ENCODE results near the gene SLC13A4. TPM values are rescaled to one million over a fixed set of nuclear protein-coding genes. Genes with fewer than 3 reads are reported as not detected.

Gene SLC13A4
- total RNA-seq, 4 donors from 2014 or later: not detected

DNA sequence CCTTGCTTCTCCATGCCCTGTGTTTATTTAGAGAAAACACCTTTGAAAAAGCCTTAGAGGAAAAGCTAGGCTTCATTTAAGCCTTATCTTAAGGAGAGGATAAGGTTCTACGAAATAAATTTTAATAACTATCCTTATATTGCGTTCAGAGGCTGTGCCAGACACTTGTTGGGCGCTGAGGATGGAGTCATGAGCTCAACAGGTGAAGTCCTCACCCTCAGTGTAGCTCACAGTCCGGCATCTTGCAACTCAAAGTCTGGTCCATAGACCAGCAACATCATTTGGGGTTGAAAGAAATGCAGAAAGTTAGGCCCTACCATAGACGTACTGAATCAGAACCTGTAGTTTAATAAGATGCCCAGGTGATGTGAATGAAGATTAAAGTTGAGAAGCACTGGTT lies 69.4 kb downstream of the SLC13A4 start:
- no peak for DNase-seq (ENCODE audit: extremely low spot score)
- no peaks in the 10 kb centered on the region for H3K36me3 ChIP-seq
- TF ChIP-seq, protein P1, sequence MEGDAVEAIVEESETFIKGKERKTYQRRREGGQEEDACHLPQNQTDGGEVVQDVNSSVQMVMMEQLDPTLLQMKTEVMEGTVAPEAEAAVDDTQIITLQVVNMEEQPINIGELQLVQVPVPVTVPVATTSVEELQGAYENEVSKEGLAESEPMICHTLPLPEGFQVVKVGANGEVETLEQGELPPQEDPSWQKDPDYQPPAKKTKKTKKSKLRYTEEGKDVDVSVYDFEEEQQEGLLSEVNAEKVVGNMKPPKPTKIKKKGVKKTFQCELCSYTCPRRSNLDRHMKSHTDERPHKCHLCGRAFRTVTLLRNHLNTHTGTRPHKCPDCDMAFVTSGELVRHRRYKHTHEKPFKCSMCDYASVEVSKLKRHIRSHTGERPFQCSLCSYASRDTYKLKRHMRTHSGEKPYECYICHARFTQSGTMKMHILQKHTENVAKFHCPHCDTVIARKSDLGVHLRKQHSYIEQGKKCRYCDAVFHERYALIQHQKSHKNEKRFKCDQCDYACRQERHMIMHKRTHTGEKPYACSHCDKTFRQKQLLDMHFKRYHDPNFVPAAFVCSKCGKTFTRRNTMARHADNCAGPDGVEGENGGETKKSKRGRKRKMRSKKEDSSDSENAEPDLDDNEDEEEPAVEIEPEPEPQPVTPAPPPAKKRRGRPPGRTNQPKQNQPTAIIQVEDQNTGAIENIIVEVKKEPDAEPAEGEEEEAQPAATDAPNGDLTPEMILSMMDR (IDR thresholded peaks at IDR 0.05): no peak

DNA sequence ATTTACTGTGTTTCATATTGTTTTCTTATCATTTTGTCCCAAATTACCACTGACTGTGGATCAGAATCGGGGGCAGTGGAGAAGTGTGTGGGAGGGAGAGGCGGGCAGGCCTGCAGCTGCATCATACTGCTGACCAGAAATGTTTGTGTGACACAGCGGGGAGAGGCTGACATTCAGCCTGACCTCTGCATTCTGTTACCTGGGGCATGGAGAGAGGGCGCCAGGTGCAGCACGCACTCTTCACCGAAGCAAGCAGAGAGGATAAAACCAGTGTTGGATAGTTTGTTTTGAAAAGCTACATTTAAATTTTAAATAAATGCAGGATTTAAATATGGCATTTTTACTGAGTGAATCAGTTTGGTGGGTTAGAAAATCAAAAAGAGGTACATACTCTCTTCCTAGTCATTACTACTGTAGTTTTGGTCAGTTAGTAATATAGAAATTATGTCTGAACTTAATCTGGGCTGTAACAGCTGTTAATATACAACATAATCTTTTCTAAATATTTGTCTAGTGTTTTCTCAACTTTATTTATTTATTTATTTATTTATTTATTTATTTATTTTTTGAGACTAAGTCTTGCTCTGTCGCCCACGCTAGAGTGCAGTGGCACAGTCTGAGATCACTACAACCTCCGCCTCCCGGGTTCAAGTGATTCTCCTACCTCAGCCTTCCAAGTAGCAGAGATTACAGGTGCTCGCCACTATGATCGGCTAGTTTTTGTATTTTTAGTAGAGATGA lies 74.5 kb downstream of the SLC13A4 start:
- no peaks in the 10 kb centered on the region for H3K27me3 ChIP-seq
- TF ChIP-seq EP300 (IDR thresholded peaks at IDR 0.05) (no peak), POLR2A (IDR thresholded peaks at IDR 0.05; ENCODE audit: low read depth) (no peak), POLR2AphosphoS5 (IDR thresholded peaks at IDR 0.05) (no peak)
- TF ChIP-seq, protein P1 (IDR thresholded peaks at IDR 0.05): no peak
- intact Hi-C loops (cut with DNase I): no loop called here
- H3K4me1 ChIP-seq: no peaks in the 10 kb centered on the region
- WGBS: 94% methylated on average over 12 of the region's 12 CpGs
- H3K27ac ChIP-seq (replicated peaks in 1 of 4): no peak overlapping the region
- H3K4me3 ChIP-seq: no peak overlapping the region
- no peaks in the 10 kb centered on the region for H3K9me3 ChIP-seq
- H3K36me3 ChIP-seq: peaks cover 0 to 18% (median 6%) of the 10 kb centered on the region in 4 donors
- no peak for DNase-seq (ENCODE audit: extremely low spot score)

More for the DNA sequence above, 69.4 kb downstream of the SLC13A4 start:
- H3K9me3 ChIP-seq: no peaks in the 10 kb centered on the region
- no peak overlapping the region for H3K27ac ChIP-seq (replicated peaks in 1 of 4)
- no peak overlapping the region for H3K4me3 ChIP-seq
- H3K27me3 ChIP-seq: no peaks in the 10 kb centered on the region
- 91% methylated on average over 5 of the region's 5 CpGs for WGBS
- H3K4me1 ChIP-seq: peaks cover 13 to 15% (median 14%) of the 10 kb centered on the region in 4 donors
- intact Hi-C loops (cut with DNase I): no loop called here

DNA sequence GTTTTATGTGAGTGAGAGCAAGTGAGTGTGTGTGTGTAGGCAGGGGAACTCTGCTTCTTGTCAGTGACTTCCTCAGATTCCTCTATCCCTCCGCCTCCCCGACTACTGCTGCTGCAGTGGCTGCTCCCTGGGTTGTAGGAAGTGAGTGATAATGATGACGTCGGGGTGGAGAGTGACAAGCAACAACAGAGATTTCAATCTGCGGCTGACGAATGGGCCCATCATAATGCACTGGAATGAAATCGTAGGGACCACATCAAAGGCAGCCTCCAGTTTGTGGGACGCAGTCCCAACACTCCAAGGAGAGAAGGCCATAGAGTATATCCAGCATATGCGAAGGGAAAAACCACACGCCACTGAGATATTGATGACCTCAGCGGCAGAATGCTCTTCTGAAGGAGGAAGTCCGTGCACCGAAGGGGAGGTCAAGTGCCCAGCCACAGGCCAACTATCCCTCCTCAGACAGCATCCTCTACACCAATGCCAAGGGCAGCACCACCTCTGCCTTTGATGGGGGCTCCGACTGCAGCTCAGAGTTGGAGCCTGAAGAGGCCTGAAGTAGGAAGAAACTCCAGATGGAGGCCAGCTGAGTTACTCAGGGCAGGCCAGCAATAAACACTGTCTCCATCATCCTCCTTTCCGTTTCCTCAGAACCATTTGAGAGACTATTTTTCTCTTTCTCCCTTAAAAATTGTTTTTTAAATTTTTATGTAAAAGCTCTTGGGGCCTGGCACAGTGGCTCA lies 77.0 kb downstream of the SLC13A4 start:
- Histone ChIP-seq H3K27ac (replicated peaks in 1 of 4) (peak overlapping the region in 1 of 4 donors; percentile 16), H3K9me3 (no peaks in the 10 kb centered on the region), H3K36me3 (peaks cover 4 to 42% (median 21%) of the 10 kb centered on the region in 4 donors), H3K27me3 (no peaks in the 10 kb centered on the region), H3K4me1 (no peaks in the 10 kb centered on the region), H3K4me3 (no peak overlapping the region)
- no peak for DNase-seq (ENCODE audit: extremely low spot score)
- WGBS: 74% methylated on average over 14 of the region's 15 CpGs
- TF ChIP-seq, protein P1 (IDR thresholded peaks at IDR 0.05): no peak
- TF ChIP-seq EP300 (IDR thresholded peaks at IDR 0.05): no peak
- TF ChIP-seq POLR2A (IDR thresholded peaks at IDR 0.05; ENCODE audit: low read depth): no peak
- no peak for TF ChIP-seq POLR2AphosphoS5 (IDR thresholded peaks at IDR 0.05)
- intact Hi-C loops (cut with DNase I): no loop called here

DNA sequence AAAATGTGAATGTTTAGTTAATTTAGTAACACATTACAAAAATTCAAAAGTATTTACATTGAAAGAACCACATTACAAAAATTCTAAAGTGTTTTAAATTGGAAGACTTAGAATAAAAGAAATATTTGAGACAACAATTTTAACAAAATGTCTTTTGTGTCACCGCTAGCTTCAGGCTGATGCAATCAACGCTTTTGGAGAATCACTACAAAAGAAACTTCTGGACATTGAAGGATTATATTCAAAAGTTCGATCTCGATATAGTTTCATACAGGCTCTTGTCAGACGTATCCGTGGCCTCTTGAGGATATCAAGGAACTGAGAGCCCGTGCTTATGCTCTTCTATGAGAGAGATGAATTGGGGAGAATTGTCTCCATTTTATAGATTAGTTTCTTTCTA lies 79.8 kb downstream of the SLC13A4 start:
- TF ChIP-seq POLR2AphosphoS5 (IDR thresholded peaks at IDR 0.05) (no peak), EP300 (IDR thresholded peaks at IDR 0.05) (no peak)
- Histone ChIP-seq H3K36me3 (peaks cover 4 to 69% (median 42%) of the 10 kb centered on the region in 4 donors), H3K27ac (replicated peaks in 1 of 4) (no peak overlapping the region), H3K27me3 (no peaks in the 10 kb centered on the region), H3K9me3 (no peaks in the 10 kb centered on the region), H3K4me1 (peaks cover 0 to 5% (median 4%) of the 10 kb centered on the region in 4 donors), H3K4me3 (no peak overlapping the region)
- 89% methylated on average over 7 of the region's 7 CpGs for WGBS
- intact Hi-C loops (cut with DNase I): no loop called here
- DNase-seq (ENCODE audit: extremely low spot score): no peak

DNA sequence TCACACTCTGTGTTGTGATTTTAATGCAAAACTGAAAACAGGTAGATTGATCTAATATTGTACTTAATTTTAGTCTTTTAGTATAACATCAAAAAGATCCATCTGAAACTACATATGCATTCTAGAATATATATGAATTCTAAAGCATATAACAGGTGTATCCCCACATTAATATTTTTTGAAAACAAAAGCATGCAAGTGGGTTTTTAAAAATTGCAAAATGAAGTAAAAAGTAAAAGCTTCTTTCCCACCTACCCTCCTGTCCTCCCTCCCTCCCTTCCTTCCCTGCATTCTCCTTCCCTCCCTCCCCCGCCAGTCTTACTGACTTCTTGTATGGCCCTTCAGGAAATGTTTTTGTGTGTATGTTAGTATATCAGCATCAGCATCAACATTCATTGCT lies 80.2 kb downstream of the SLC13A4 start:
- H3K36me3 ChIP-seq: peaks cover 7 to 73% (median 47%) of the 10 kb centered on the region in 4 donors

More for the DNA sequence above, 80.2 kb downstream of the SLC13A4 start:
- H3K27me3 ChIP-seq: no peaks in the 10 kb centered on the region
- TF ChIP-seq POLR2AphosphoS5 (IDR thresholded peaks at IDR 0.05) (no peak), POLR2A (IDR thresholded peaks at IDR 0.05; ENCODE audit: low read depth) (no peak), EP300 (IDR thresholded peaks at IDR 0.05) (no peak)
- TF ChIP-seq, protein P1 (IDR thresholded peaks at IDR 0.05): no peak
- H3K4me1 ChIP-seq: peaks cover 0 to 5% (median 4%) of the 10 kb centered on the region in 4 donors
- no peak overlapping the region for H3K4me3 ChIP-seq
- DNase-seq (ENCODE audit: extremely low spot score): no peak
- 90% methylated on average over 1 of the region's 1 CpG for WGBS
- H3K9me3 ChIP-seq: no peaks in the 10 kb centered on the region
- intact Hi-C loops (cut with DNase I): no loop called here
- no peak overlapping the region for H3K27ac ChIP-seq (replicated peaks in 1 of 4)

All from esophagus muscularis mucosa (tissue), 4 donors.